ENCODE data around the gene SDK1.

The SDK1 gene

GRCh38 chr7:3309140-3309539 lies 8.1 kb downstream of the SDK1 start:
- no peaks in the 10 kb centered on the region for H3K36me3 Mint-ChIP-seq
- no peak overlapping the region for H3K4me3 Mint-ChIP-seq
- no peak for ATAC-seq
- no peaks in the 10 kb centered on the region for H3K4me1 Mint-ChIP-seq
- no peak for DNase-seq (ENCODE audit: low spot score in 2 of 2)
- no peak overlapping the region for H3K27ac Mint-ChIP-seq
- no peaks in the 10 kb centered on the region for H3K9me3 Mint-ChIP-seq

GRCh38 chr7:3309956-3310355 lies 8.9 kb downstream of the SDK1 start:
- DNase-seq (ENCODE audit: low spot score in 2 of 2) (no peak), ATAC-seq (no peak)
- H3K9me3 Mint-ChIP-seq, result no peaks in the 10 kb centered on the region
- H3K36me3 Mint-ChIP-seq, result no peaks in the 10 kb centered on the region
- no peaks in the 10 kb centered on the region for H3K4me1 Mint-ChIP-seq
- no peak overlapping the region for H3K4me3 Mint-ChIP-seq
- H3K27ac Mint-ChIP-seq, result no peak overlapping the region

GRCh38 chr7:3310884-3311283 lies 9.8 kb downstream of the SDK1 start:
- no peak overlapping the region for H3K27ac Mint-ChIP-seq
- no peak for DNase-seq (ENCODE audit: low spot score in 2 of 2)
- ATAC-seq, result no peak
- H3K4me3 Mint-ChIP-seq, result no peak overlapping the region
- no peaks in the 10 kb centered on the region for H3K4me1 Mint-ChIP-seq
- no peaks in the 10 kb centered on the region for H3K36me3 Mint-ChIP-seq
- no peaks in the 10 kb centered on the region for H3K9me3 Mint-ChIP-seq

- DNase-seq (ENCODE audit: low spot score in 2 of 2), result no peak
- Mint-ChIP-seq H3K36me3 (no peaks in the 10 kb centered on the region), H3K27ac (no peak overlapping the region), H3K9me3 (no peaks in the 10 kb centered on the region), H3K4me1 (no peaks in the 10 kb centered on the region), H3K4me3 (no peak overlapping the region)
- no peak for ATAC-seq
Measured at GRCh38 chr7:3312583-3312982, 11.5 kb downstream of the SDK1 start.

GRCh38 chr7:3318874-3319273 lies 17.8 kb downstream of the SDK1 start:
- ATAC-seq (no peak), DNase-seq (ENCODE audit: low spot score in 2 of 2) (no peak)
- H3K4me1 Mint-ChIP-seq, result no peaks in the 10 kb centered on the region
- no peak overlapping the region for H3K4me3 Mint-ChIP-seq
- no peaks in the 10 kb centered on the region for H3K9me3 Mint-ChIP-seq
- H3K27ac Mint-ChIP-seq, result no peak overlapping the region
- no peaks in the 10 kb centered on the region for H3K36me3 Mint-ChIP-seq

GRCh38 chr7:3321206-3321605 lies 20.2 kb downstream of the SDK1 start:
- H3K4me3 Mint-ChIP-seq, result no peak overlapping the region
- no peaks in the 10 kb centered on the region for H3K4me1 Mint-ChIP-seq
- ATAC-seq (no peak), DNase-seq (ENCODE audit: low spot score in 2 of 2) (no peak)
- no peak overlapping the region for H3K27ac Mint-ChIP-seq
- H3K9me3 Mint-ChIP-seq, result no peaks in the 10 kb centered on the region
- H3K36me3 Mint-ChIP-seq, result no peaks in the 10 kb centered on the region

- ATAC-seq (no peak), DNase-seq (ENCODE audit: low spot score in 2 of 2) (no peak)
- Mint-ChIP-seq H3K9me3 (no peaks in the 10 kb centered on the region), H3K4me1 (no peaks in the 10 kb centered on the region), H3K36me3 (no peaks in the 10 kb centered on the region), H3K27ac (no peak overlapping the region), H3K4me3 (no peak overlapping the region)
Measured at GRCh38 chr7:3321745-3322144, 20.7 kb downstream of the SDK1 start.

GRCh38 chr7:3326246-3326645 lies 25.2 kb downstream of the SDK1 start:
- Mint-ChIP-seq H3K4me3 (no peak overlapping the region), H3K27ac (no peak overlapping the region), H3K36me3 (no peaks in the 10 kb centered on the region), H3K9me3 (no peaks in the 10 kb centered on the region), H3K4me1 (no peaks in the 10 kb centered on the region)
- DNase-seq (ENCODE audit: low spot score in 2 of 2) (no peak), ATAC-seq (no peak)

GRCh38 chr7:3327099-3327498 lies 26.0 kb downstream of the SDK1 start:
- no peak overlapping the region for H3K27ac Mint-ChIP-seq
- DNase-seq (ENCODE audit: low spot score in 2 of 2) (no peak), ATAC-seq (no peak)
- no peaks in the 10 kb centered on the region for H3K4me1 Mint-ChIP-seq
- no peaks in the 10 kb centered on the region for H3K36me3 Mint-ChIP-seq
- H3K4me3 Mint-ChIP-seq, result no peak overlapping the region
- no peaks in the 10 kb centered on the region for H3K9me3 Mint-ChIP-seq

- DNase-seq (ENCODE audit: low spot score in 2 of 2), result no peak
- Mint-ChIP-seq H3K9me3 (no peaks in the 10 kb centered on the region), H3K27ac (no peak overlapping the region), H3K4me3 (no peak overlapping the region), H3K36me3 (no peaks in the 10 kb centered on the region), H3K4me1 (no peaks in the 10 kb centered on the region)
- ATAC-seq, result no peak
Measured at GRCh38 chr7:3327655-3328054, 26.6 kb downstream of the SDK1 start.

- Mint-ChIP-seq H3K4me3 (no peak overlapping the region), H3K9me3 (no peaks in the 10 kb centered on the region), H3K27ac (no peak overlapping the region), H3K4me1 (no peaks in the 10 kb centered on the region), H3K36me3 (no peaks in the 10 kb centered on the region)
- DNase-seq (ENCODE audit: low spot score in 2 of 2) (no peak), ATAC-seq (no peak)
Measured at GRCh38 chr7:3332308-3332707, 31.3 kb downstream of the SDK1 start.

- no peak for ATAC-seq
- H3K4me3 Mint-ChIP-seq, result no peak overlapping the region
Measured at GRCh38 chr7:3333861-3334260, 32.8 kb downstream of the SDK1 start.

GRCh38 chr7:3336042-3336665 lies 35.1 kb downstream of the SDK1 start:
- DNase-seq (ENCODE audit: low spot score in 2 of 2) (no peak), ATAC-seq (no peak)
- H3K4me1 Mint-ChIP-seq, result no peaks in the 10 kb centered on the region
- H3K4me3 Mint-ChIP-seq, result no peak overlapping the region
- no peak overlapping the region for H3K27ac Mint-ChIP-seq
- H3K36me3 Mint-ChIP-seq, result no peaks in the 10 kb centered on the region
- H3K9me3 Mint-ChIP-seq, result no peaks in the 10 kb centered on the region

More at GRCh38 chr7:3333861-3334260, 32.8 kb downstream of the SDK1 start:
- no peak for DNase-seq (ENCODE audit: low spot score in 2 of 2)
- Mint-ChIP-seq H3K36me3 (no peaks in the 10 kb centered on the region), H3K27ac (no peak overlapping the region), H3K4me1 (no peaks in the 10 kb centered on the region), H3K9me3 (no peaks in the 10 kb centered on the region)

- DNase-seq (ENCODE audit: low spot score in 2 of 2), result no peak
- no peak overlapping the region for H3K4me3 Mint-ChIP-seq
- no peaks in the 10 kb centered on the region for H3K36me3 Mint-ChIP-seq
- no peaks in the 10 kb centered on the region for H3K9me3 Mint-ChIP-seq
- H3K4me1 Mint-ChIP-seq, result no peaks in the 10 kb centered on the region
- no peak overlapping the region for H3K27ac Mint-ChIP-seq
- ATAC-seq, result no peak
Measured at GRCh38 chr7:3338161-3338560, 37.1 kb downstream of the SDK1 start.

GRCh38 chr7:3345699-3346481 lies 44.8 kb downstream of the SDK1 start:
- H3K36me3 Mint-ChIP-seq, result no peaks in the 10 kb centered on the region
- ATAC-seq (no peak), DNase-seq (ENCODE audit: low spot score in 2 of 2) (no peak)
- no peak overlapping the region for H3K4me3 Mint-ChIP-seq
- no peaks in the 10 kb centered on the region for H3K9me3 Mint-ChIP-seq
- no peak overlapping the region for H3K27ac Mint-ChIP-seq
- no peaks in the 10 kb centered on the region for H3K4me1 Mint-ChIP-seq

GRCh38 chr7:3349126-3349525 lies 48.1 kb downstream of the SDK1 start:
- no peak overlapping the region for H3K27ac Mint-ChIP-seq
- no peaks in the 10 kb centered on the region for H3K4me1 Mint-ChIP-seq
- H3K4me3 Mint-ChIP-seq, result no peak overlapping the region
- H3K36me3 Mint-ChIP-seq, result no peaks in the 10 kb centered on the region
- no peaks in the 10 kb centered on the region for H3K9me3 Mint-ChIP-seq
- DNase-seq (ENCODE audit: low spot score in 2 of 2), result no peak
- ATAC-seq, result no peak

All from stimulated activated effector memory CD8-positive, alpha-beta T cell treated with anti-CD3 and anti-CD28 coated beads, Interleukin-12 subunit alpha, Interleukin-12 subunit beta, amount 100 ng/mL, for 72 hours (primary cell).